Ovary (tissue), 3 donors: ENCODE measurements around the gene SMAP2.

Experiments
- CTCF ChIP-seq, 3 donors: fragments of 450-650 bp in 2 of 3; fragments of 200-600 bp in 1 of 3; IDR thresholded peaks; one replicate each; pipeline versions ENCODE4 v1.5.1 to v1.8.0; 2016 to 2022; ENCODE audit warnings: antibody characterized with exemption in 3 of 3, mild to moderate bottlenecking in 1 of 3
- EP300 ChIP-seq: sonication (generic); formaldehyde crosslinking; IDR thresholded peaks from one replicate; pipeline ENCODE4 v1.6.1; 2017; ENCODE audit warnings: antibody characterized with exemption
- POLR2A ChIP-seq: fragments of 450-650 bp; IDR thresholded peaks from one replicate; pipeline ENCODE4 v1.6.1; 2017; ENCODE audit warnings: antibody characterized with exemption, mild to moderate bottlenecking, moderate library complexity
- donor health status: DM: no; HTN: no; CAD: no.

DNA sequence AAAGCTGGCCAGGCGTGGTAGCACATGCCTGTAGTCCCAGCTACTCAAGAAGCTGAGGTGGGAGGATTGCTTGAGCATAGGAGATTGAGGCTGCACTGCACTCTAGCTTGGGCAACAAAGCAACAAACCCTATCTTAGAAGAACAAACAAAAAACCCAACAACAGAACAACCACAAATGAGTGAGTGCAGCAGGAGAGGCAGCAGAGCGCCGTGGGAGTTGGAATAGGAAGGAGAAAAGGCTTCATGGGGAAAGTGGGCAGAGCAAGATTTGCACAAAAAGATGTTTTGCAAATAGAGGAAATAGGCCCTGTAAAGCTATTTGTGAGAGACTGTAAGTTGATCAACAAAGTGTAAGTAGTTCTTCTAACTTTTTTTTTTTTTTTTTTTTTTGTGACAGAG lies 19.6 kb downstream of the SMAP2 start:
- no peak for TF ChIP-seq CTCF (IDR thresholded peaks at IDR 0.05)
- TF ChIP-seq EP300: no peak
- no peak for TF ChIP-seq POLR2A
